Pancreas (tissue), 10 donors: ENCODE results near the gene ERC1. TPM values are rescaled to one million over a fixed set of nuclear protein-coding genes. Genes with fewer than 3 reads are reported as not detected.

Experiments
- ATAC-seq, 4 donors: fragments of 200-7000 bp; cut with Tn5 transposase; one replicate each; pipeline versions ENCODE4 v1.8.0 to v1.9.1; 2020; ENCODE audit warnings: mild to moderate bottlenecking in 4 of 4, moderate library complexity in 4 of 4
- DNase-seq, 6 donors: peaks; one replicate each; pipeline ENCODE4 v3.0.0-alpha.2; 2020
- FAIRE-seq: peaks from 2 replicates; lab custom pipeline; 2012; peaks lifted over from hg19 to GRCh38; lab: Jason Lieb, UNC
- H3K27ac ChIP-seq, 4 donors: fragments of 200-600 bp; sonication (generic); 1 replicate in 3 of 4; 2 replicates in 1 of 4; pipeline versions ENCODE4 v1.5.0 to v1.8.0; 2020
- H3K27me3 ChIP-seq, 4 donors: fragments of 200-600 bp; one replicate each; pipeline ENCODE4 v1.8.0; 2021
- H3K36me3 ChIP-seq, 3 donors: fragments of 200-600 bp; sonication (generic) in 1 of 3; one replicate each; pipeline versions ENCODE4 v1.5.0 to v1.8.0; 2020 to 2021
- H3K4me1 ChIP-seq, 3 donors: fragments of 200-600 bp; one replicate each; pipeline ENCODE4 v1.8.0; 2021
- H3K4me3 ChIP-seq, 4 donors: fragments of 200-600 bp; sonication (generic) in 2 of 4; one replicate each; pipeline versions ENCODE4 v1.5.0 to v1.8.0; 2020 to 2021
- H3K9me3 ChIP-seq, 4 donors: fragments of 200-600 bp; one replicate each; pipeline ENCODE4 v1.8.0; 2021
- WGBS, 2 donors: extraction: QIAGEN DNeasy Blood & Tissue Kit; methylation state at CpG; one replicate each; pipeline ENCODE4 v1.1.7; 2013; 5-methylcytosine and 5-hydroxymethylcytosine counted together
- intact Hi-C, 3 donors: fragments of 100-400 bp; cut with DNase I; formaldehyde crosslinking; loops; one replicate each; pipeline versions ENCODE4 v1.11.1 to v1.14.2; 2022
- polyA plus RNA-seq, 2 donors: library from polyadenylated mRNA; stranded (reverse); fragments of 200-250 nt; gene quantifications; one replicate each; pipeline ENCODE4 v1.2.3, GENCODE V29; 2013
- total RNA-seq, 6 donors: library from RNA; stranded (reverse); fragmentation: NEBNext Ultra II Directional in 4 of 6; extraction: Animal tissue kit (Norgen Biotek cat#: 25700) in 4 of 6; gene quantifications; one replicate each; pipeline versions ENCODE4 v1.2.1 to v1.2.4, GENCODE V29; 2021 to 2023
- TF ChIP-seq, protein P1 (sequence below), 4 donors: fragments of 200-600 bp; sonication (generic) in 3 of 4; IDR thresholded peaks; one replicate each; pipeline versions ENCODE4 v1.5.0 to v1.8.0; 2021; ENCODE audit warnings: antibody characterized with exemption in 4 of 4
- donor health status: healthy with polysubstance abuse.
- donor health status: DM: no; HTN: no; CAD: no; lungs with moderate emphysema.
- donor health status: DM: no; HTN: no; CAD: no.
- donor health status: control.
- donor health status: control.
- donor health status: Bipolar disorder and iron deficiency.
- donor health status: DM: yes; HTN: yes; CAD: no.
- donor health status: DM: no; HTN: no; CAD: no.
- donor health status: DM: no; HTN: no; CAD: no.
- donor health status: DM: yes; HTN: yes; CAD: no.

The ERC1 gene
- total and polyA plus RNA-seq, 8 donors, result 4.1 to 41.4 (median 20.5) TPM

DNA sequence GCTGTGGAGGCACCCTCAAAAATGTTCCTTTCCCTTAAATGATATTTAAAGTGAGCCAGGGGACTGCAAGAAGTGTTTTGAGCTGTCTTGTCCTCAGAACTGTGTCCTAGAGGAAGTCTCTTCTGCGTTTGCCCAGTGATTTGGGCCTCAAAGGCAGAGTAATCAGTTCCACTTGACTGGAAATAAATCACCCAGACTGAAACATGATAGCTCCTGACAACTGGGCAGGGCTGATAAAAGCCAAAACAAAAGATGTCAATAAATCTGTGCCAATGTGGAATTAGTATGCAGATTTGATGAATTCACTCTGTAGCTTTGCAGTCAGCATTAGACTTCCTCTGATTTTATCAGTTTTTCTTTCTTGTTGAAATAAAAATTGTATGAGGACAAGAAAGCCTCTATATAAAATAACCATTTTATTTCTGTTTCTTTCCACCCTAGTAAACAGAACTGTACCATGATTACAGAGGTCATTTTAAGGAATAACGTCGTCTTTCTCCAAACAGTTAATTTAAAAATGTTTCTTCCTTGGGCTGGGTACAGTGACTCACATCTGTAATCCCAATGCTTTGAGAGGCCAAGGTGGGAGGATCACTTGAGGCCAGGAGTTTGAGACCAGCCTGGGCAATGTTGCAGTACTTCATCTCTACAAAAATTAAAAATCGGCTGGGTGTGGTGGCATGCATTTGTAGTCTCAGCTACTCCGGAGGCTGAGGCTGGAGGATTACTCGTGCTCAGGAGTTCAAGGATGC is 180.8 kb downstream of the ERC1 start:
- ATAC-seq, result peak in 1 of 4 donors; percentile 41
- H3K27ac ChIP-seq, result no peak overlapping the region
- H3K9me3 ChIP-seq, result no peaks in the 10 kb centered on the region
- H3K4me1 ChIP-seq, result no peaks in the 10 kb centered on the region
- H3K36me3 ChIP-seq, result peaks cover 0 to 6% (median 0%) of the 10 kb centered on the region in 3 donors
- no peaks in the 10 kb centered on the region for H3K27me3 ChIP-seq
- TF ChIP-seq, protein P1, sequence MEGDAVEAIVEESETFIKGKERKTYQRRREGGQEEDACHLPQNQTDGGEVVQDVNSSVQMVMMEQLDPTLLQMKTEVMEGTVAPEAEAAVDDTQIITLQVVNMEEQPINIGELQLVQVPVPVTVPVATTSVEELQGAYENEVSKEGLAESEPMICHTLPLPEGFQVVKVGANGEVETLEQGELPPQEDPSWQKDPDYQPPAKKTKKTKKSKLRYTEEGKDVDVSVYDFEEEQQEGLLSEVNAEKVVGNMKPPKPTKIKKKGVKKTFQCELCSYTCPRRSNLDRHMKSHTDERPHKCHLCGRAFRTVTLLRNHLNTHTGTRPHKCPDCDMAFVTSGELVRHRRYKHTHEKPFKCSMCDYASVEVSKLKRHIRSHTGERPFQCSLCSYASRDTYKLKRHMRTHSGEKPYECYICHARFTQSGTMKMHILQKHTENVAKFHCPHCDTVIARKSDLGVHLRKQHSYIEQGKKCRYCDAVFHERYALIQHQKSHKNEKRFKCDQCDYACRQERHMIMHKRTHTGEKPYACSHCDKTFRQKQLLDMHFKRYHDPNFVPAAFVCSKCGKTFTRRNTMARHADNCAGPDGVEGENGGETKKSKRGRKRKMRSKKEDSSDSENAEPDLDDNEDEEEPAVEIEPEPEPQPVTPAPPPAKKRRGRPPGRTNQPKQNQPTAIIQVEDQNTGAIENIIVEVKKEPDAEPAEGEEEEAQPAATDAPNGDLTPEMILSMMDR (IDR thresholded peaks at IDR 0.05), result no peak
- no peak overlapping the region for H3K4me3 ChIP-seq
- 77 to 79% methylated on average over 6 of the region's 6 CpGs for WGBS, 2 donors
- FAIRE-seq, result no peak
- DNase-seq, result no peak
- intact Hi-C loops, result no loop called here

DNA sequence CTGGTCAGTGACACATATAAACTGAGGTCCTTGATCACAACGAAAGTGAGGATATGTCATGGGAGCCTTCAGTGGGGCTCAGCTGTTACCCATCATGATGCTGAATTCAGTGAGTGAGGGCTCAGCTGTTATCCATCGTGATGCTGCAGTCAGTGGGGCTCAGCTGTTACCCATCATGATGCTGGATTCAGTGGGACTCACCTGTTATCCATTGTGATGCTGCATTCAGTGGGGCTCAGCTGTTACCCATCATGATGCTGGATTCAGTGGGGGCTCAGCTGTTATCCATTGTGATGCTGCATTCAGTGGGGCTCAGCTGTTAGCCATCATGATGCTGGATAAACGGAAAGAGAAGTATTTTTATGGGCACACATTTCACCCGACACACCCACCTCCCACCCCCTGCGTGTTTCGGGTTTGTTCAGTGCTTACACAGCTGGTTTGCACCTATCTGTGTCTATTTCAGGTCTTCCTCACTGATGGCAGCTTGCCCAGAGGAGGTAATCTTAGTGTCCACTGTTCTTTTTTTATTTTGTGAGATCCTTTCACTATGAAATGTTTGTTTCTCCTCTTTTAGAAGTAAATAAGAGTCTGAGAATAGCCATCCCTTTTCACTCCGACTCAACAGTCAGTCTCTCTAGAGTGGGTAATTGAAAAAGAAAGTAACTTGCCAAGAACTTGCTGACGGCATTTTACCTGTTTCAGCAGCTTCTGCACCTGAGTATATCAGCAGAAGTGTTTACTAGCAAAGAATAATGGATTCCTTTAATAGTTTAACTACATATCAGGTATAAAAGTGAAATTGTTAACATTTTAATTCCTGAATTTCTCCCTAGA is 183.0 kb downstream of the ERC1 start:
- no peak for DNase-seq
- intact Hi-C loops, result no loop called here
- no peak for FAIRE-seq
- no peaks in the 10 kb centered on the region for H3K9me3 ChIP-seq
- H3K27ac ChIP-seq, result no peak overlapping the region
- peaks cover 0 to 3% (median 0%) of the 10 kb centered on the region in 3 donors for H3K36me3 ChIP-seq
- TF ChIP-seq, protein P1 (IDR thresholded peaks at IDR 0.05), result no peak
- H3K4me3 ChIP-seq, result no peak overlapping the region
- ATAC-seq, result no peak
- no peaks in the 10 kb centered on the region for H3K27me3 ChIP-seq
- 63 to 78% methylated on average over 8 of the region's 8 CpGs for WGBS, 2 donors
- H3K4me1 ChIP-seq, result no peaks in the 10 kb centered on the region

DNA sequence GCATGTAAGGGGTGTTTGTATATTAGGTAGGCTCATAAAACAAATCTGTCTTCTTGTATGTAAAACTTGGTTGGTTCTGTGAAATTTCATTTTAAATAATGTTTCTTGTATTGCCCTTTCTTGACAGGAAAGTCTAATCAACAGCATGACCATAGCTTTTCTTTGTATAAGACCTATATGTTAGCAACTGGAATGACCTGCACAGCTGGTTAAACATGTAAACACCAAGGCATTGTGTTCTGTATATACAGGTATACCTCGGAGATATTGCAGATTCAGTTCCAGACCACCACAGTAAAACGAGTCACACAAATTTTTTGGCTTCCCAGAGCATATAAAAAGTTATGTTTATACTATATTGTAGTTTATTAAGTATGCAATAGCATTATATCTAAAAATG is 183.6 kb downstream of the ERC1 start:
- no peaks in the 10 kb centered on the region for H3K4me1 ChIP-seq
- H3K27me3 ChIP-seq, result no peaks in the 10 kb centered on the region
- no peak overlapping the region for H3K4me3 ChIP-seq
- H3K27ac ChIP-seq, result no peak overlapping the region
- no peaks in the 10 kb centered on the region for H3K9me3 ChIP-seq
- FAIRE-seq, result no peak
- intact Hi-C loops, result no loop called here
- no peak for DNase-seq
- ATAC-seq, result no peak
- TF ChIP-seq, protein P1 (IDR thresholded peaks at IDR 0.05), result no peak
- WGBS, 2 donors, result 57 to 63% methylated on average over 2 of the region's 2 CpGs
- H3K36me3 ChIP-seq, result no peaks in the 10 kb centered on the region

GRCh38 chr12:1176191-1176590 is 185.2 kb downstream of the ERC1 start:
- ATAC-seq, result no peak
- H3K27ac ChIP-seq, result no peak overlapping the region
- TF ChIP-seq, protein P1 (IDR thresholded peaks at IDR 0.05), result no peak
- DNase-seq, result no peak
- H3K4me3 ChIP-seq, result no peak overlapping the region
- H3K4me1 ChIP-seq, result no peaks in the 10 kb centered on the region
- no peaks in the 10 kb centered on the region for H3K9me3 ChIP-seq
- intact Hi-C loops, result no loop called here
- no peaks in the 10 kb centered on the region for H3K36me3 ChIP-seq
- no peaks in the 10 kb centered on the region for H3K27me3 ChIP-seq
- no peak for FAIRE-seq
